ENCODE data around the gene CASKIN1.

CASKIN1 gene

GRCh38 chr16:2233872-2234812, 37.7 kb upstream of the CASKIN1 start:
- no peak for FAIRE-seq

GRCh38 chr16:2233046-2233775, 36.8 kb upstream of the CASKIN1 start:
- DNase-seq (ENCODE audit: insufficient read length, low spot score) (no peak), FAIRE-seq (no peak)

More at GRCh38 chr16:2233872-2234812, 37.7 kb upstream of the CASKIN1 start:
- DNase-seq (ENCODE audit: insufficient read length, low spot score): no peak

DNA sequence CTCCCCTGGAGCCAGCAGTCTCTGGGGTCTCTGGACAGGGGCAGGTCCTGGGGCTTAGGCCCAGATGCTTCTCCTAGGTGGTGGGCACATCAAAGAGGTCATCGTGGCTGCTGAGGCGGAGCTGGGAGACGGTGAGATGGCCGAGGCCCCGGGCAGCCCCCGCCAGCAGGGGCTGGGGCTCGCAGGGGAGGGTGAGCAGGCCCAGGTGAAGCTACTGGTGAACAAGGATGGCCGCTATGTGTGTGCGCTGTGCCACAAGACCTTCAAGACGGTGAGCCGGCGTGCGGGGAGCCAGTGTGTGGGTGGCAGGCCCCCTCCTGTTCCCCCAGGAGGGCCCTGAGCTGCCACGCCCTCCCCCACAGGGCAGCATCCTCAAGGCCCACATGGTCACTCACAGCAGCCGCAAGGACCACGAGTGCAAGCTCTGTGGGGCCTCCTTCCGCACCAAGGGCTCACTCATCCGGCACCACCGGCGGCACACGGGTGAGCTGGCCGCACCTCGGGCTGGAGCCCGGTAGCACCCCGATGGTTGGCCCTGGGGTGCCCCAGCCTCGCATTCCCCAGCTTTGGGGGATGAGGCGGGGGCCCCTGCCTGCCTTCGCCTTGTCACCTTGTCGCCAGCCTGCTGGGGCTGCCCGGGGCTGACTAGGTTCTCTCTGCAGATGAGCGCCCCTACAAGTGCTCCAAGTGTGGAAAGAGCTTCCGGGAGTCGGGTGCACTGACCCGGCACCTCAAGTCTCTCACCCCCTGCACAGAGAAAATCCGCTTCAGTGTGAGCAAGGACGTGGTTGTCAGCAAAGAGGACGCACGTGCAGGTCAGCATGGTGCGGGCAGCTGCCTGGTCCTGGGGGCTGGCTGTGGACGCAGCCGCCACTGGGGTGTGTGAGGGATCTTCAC, 35.9 kb upstream of the CASKIN1 start:
- FAIRE-seq (no peak), DNase-seq (ENCODE audit: insufficient read length, low spot score) (no peak)

DNA sequence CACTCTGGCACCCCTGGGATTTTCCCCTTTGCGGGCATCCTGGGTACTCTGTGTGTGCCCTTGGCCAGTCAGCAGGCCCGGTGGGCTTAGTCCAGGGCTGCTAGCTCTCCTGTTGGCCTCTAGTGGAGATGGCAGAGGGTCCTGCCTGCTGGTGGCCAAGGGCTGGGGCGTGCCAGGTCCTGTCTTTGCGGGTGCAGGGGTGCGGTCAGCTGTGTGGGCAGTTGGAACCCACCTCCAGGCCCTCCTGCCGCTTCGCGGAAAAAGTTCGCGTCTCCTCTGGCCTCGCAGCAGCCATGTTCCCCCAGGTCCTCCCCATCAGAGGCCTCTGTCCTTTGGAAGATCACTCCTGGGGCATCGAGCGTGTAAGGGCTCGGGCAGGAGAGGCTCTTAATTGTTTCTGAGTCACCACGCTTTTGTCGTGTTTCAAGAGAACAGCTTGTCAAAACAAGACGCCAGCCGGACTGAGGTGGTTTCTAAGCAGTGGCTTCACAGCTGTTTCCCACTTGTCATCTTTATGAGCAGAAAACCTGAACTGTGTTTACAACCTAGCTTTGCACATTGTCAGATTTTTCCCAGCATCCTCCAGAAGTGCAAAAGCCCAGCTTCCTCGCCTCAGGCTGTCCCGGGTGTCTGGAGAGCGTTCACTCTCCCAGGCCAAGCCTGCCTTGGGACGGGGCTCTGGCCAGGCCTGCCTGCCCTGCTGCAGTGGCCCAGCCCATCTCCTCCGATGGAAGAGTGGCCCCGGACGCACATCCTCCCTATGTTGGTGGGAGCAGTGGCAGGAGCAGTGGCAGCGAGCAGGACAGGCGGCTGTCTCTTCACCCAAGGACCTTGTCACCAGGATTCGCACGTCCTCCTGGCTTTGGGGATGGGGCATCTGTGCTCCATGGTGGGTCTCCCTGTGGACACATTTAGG, 34.9 kb upstream of the CASKIN1 start:
- FAIRE-seq: no peak
- no peak for DNase-seq (ENCODE audit: insufficient read length, low spot score)

GRCh38 chr16:2230376-2230775, 34.0 kb upstream of the CASKIN1 start:
- FAIRE-seq (no peak), DNase-seq (ENCODE audit: insufficient read length, low spot score) (no peak)

DNA sequence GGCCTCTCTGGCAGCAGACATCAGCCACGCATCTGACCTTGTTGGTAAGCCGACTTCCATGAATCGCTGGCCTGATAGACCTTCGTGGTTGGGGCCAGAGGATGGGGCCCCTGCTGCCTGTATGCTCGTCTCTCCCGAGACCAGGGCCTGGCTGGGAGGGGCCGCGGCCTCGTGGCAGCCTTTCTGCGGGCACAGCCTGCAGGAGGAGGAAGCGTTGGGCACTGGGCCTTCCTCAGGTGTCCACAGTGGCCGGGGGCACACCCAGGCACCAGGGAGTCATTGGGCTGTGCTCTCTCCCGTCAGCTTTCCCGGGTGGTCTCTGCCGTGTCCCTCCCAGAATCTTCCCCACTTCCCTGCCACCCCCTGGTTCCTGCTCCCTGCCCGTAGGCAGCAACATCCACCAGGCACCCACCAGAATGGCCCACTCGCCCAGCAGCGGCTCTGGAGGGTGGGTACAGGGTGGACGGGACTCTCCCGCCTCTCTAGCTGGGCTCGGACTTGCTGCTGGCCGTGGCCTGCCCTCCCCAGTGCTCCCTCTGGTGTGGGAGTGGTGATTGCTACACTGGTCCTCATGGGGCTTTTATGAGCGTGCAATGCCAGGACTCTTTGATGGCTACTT, 33.3 kb upstream of the CASKIN1 start:
- FAIRE-seq (no peak), DNase-seq (ENCODE audit: insufficient read length, low spot score) (no peak)

DNA sequence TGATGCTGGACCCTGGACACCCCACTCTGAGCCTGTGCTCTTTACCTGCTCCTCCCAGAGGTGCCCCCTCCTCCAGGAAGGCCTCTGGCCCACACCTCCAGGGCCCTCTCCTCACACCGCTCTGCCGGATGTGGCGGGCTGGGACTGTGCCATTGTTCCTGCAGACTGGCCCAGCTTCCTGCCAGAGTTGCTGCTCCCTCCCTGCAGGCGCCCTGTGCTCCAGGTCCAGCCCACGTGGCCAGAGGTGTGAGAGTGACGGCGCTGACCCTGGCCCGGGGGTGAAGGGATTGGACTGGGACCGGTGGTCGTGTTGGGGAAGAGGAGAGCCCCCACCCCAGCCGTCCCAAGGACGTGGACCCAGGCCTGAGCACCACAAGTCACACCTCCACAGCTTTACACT, 32.7 kb upstream of the CASKIN1 start:
- no peak for DNase-seq (ENCODE audit: insufficient read length, low spot score)
- no peak for FAIRE-seq

DNA sequence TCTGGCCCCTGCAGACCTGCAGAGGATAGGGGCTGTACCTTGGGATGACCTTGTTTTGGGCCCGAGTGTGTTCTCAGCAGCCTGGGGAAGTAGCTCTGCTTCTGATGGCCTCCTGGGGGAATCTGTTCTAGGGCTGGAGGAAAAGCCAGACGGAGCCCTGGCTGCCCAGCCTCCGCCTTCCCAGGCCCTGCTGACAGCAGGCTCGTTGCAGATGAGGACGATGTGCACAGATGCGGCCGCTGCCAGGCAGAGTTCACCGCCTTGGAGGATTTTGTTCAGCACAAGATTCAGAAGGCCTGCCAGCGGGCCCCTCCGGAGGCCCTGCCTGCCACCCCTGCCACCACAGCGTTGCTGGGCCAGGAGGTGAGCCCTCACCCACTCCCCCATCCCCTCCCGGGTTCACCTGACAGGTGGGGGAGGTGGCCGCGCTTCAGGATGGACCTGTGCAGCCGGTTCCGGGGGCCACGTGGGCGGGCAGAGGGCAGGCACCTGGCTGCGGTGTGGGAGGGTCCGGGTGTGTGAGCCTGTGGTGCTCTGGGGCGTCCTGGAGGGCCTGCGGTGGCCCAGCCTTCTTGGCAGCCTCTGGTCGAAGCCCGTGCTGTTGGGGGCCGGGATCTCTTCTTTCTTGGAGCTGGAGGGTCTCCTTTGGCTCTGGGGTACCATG, 31.9 kb upstream of the CASKIN1 start:
- no peak for DNase-seq (ENCODE audit: insufficient read length, low spot score)
- no peak for FAIRE-seq

- FAIRE-seq (no peak), DNase-seq (ENCODE audit: insufficient read length, low spot score) (no peak)
Measured at GRCh38 chr16:2226918-2227317, 30.5 kb upstream of the CASKIN1 start.

DNA sequence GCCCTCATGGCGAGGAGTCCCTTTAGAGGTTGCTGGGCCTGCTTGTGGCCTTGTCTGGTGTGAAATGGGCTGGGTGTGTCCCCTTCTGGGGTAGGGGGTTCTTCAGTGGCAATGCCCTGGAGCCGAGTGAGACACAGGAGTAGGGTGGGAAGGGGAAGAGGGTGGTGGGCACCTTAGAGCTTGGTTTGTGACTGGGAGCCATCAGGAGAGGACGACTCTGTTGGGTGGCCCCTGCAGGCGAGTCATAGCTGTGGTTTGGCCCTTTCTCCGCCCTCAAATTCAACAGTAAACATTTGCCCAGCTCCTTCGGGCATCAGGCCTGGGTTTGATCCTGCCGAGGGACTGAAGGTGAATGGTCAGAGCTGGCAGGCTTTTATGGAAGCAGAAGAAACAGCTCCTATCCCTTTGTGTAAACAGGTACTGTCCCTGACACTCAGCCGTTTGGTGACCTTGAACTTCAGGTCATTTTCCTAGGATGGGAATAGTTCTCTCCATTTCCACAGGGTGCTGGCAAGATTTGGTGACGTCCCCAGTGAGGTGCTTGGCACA, 29.9 kb upstream of the CASKIN1 start:
- no peak for DNase-seq (ENCODE audit: insufficient read length, low spot score)
- FAIRE-seq: no peak

DNA sequence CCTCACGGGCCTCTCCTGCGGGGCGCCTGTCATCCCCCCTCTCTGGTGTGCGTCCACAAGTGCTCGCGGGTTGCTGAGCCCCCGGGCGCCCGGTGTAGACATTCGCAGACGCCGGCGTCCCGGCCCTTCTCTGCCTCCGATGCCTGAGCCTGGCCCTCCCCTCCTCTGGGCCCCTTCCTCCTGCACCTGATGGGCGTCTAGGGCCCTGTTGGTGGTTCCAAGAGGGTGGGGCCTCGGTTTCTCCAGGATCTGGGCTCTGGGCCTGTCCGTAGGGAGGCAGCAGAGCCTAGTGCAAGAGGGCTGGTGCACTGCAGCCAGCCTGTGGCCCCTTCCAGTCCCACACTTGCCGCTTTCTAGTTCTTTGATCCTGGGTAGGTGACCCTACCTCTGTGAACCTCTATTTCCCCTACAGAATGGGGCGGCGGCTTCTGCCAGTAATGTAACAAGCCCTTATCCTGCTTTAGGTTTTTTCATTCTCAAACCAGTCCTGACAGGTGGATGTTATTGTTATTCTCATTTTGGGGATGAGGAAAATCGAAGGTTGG, 27.6 kb upstream of the CASKIN1 start:
- FAIRE-seq (no peak), DNase-seq (ENCODE audit: insufficient read length, low spot score) (peak; percentile 34)

DNA sequence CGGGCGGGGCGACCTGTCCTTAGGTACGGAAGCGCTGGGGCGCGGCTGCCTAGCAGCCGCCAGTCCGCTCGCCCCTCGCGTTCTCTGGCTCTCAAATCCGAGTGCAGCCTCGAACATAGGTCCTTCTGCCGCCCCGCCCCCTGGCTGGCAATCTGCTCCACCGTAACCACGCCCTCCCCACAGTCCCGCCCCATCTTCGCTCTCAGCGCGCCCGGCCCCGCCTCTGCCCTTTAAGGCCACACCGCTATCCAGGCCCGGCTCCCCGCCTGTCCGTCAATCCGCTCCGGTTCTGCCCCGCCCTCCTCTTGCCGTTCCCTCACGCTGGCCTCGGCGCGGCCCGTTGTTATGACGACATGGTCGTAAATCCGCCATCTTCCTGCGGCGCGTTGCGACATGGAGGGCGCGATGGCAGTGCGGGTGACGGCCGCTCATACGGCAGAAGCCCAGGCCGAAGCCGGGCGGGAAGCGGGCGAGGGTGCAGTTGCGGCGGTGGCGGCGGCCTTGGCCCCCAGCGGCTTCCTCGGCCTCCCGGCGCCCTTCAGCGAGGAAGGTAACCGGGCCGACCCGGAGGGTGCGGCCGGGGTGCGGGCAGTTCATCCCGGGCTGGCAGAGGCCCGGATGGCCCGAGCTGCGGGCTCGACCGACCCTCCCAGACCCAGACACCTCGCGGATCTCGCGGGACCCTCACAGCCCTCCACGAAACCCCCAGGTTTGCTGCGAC, 27.0 kb upstream of the CASKIN1 start, which contains the start of gene E4F1:
TSS of gene E4F1 (plus strand) at position 371 of the 721 bp plus-strand sequence. CDS start at position 394, 23 bp downstream.
- DNase-seq (ENCODE audit: insufficient read length, low spot score) (peak; percentile 98), FAIRE-seq (peak; percentile 99)

DNA sequence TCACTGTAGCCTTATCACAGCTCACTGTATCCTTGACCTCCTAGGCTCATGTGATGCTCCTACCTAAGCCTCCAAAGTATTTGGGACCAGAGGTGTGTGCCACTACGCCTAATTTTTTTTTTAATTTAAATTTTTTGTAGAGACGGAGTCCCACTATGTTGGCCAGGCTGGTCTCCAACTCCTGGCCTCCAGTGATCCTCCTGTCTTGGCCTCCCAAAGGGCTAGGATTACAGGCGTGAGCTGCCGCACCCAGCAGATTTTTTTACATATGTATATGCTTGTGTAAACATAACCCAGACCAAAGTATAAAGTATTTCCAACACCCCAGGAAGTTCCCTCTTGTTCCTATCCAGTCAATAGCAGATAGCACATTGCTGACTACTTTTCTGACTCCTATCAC, 19.9 kb upstream of the CASKIN1 start:
- no peak for FAIRE-seq
- DNase-seq (ENCODE audit: insufficient read length, low spot score): no peak

GRCh38 chr16:2214719-2214968, 18.2 kb upstream of the CASKIN1 start, which contains the start of gene PGP:
PGP (minus strand) TSS chr16:2214840; CDS start chr16:2214777, 63 bp downstream.
- DNase-seq (ENCODE audit: insufficient read length, low spot score) (no peak), FAIRE-seq (no peak)

DNA sequence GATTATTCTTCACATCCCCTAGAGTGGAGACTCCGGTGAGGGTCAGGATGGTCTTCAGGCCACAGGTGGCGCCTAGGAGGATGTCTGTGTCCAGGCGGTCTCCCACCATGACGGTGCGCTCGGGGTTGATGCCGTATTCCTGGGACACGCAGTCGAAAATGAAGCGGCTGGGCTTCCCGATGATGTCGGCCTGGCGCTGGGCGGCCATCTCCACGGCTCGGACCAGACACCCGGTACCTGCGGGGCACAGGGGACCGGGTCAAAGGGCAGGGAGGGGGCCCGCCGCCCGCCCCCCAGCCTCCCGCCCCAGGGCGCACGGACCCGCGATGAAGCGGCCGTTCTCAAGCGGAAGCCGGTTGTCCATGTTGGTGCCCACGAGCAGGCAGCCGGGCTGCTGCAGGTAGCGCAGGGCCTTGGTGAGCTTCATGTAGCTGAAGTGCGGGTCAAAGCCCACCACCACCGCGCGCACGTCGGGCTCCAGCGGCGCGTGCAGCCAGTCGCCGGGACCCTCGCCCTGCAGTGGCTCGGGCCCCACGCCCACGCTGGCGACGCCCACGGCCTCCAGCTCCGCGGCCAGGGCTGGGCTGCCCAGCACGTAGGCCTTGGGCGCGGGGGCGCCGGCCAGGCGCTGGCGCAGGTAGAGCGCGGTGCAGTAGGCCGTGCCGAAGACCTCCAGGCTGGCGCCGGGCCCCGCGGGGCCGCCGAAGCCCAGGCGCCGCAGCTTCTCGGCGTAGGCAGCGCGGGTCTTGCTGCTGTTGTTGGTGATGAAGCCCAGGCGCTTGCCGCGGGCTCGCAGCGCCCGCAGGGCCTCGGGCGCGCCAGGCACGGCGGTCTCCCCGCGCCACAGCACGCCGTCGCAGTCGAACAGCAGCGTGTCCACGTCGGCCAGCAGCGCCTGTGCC, 17.7 kb upstream of the CASKIN1 start:
- DNase-seq (ENCODE audit: insufficient read length, low spot score): no peak
- FAIRE-seq: no peak
